Measurements from ENCODE around the gene SSTR3.

SSTR3 gene

DNA sequence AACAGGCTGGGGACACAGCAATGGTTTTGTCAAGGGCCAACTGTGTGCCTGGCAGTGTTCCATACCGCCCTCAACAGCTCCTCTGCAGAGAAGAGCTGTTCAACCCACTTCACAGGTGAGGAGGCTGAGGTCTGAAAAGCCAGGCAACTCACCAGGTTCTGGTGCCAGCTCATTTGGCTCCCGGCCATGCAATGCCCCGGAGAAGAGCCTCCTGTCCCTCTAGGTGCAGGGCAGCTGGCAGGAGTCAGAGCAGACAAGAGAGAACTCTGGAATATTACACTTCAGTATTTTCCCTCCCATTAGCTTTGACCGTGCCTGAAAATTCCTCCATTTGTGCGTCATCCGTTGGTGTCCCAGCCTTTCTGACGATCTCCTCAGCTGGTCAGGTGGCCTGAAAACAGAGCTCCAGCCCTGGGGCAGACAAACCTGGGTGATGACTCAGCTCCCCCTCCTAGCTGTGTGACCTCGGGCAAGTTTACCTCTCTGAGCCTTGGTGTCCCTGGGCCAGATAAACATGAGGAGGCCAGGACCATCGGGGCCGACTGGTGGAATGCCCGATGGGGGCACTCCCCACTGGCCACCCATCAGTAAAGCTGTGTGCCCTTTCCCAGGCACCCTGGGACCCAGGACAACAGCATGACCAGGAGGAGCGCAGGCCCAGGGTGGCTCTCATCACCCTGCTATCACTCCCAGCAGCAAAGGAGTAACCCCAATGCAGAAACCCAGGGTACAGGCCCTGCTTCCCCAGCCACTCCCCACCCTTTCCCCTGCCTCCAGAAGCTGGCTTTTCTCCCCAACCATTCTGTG is 14.6 kb downstream of the SSTR3 start:
- no peak for DNase-seq (ENCODE audit: low read depth in 2 of 2, low spot score in 1 of 2)

DNA sequence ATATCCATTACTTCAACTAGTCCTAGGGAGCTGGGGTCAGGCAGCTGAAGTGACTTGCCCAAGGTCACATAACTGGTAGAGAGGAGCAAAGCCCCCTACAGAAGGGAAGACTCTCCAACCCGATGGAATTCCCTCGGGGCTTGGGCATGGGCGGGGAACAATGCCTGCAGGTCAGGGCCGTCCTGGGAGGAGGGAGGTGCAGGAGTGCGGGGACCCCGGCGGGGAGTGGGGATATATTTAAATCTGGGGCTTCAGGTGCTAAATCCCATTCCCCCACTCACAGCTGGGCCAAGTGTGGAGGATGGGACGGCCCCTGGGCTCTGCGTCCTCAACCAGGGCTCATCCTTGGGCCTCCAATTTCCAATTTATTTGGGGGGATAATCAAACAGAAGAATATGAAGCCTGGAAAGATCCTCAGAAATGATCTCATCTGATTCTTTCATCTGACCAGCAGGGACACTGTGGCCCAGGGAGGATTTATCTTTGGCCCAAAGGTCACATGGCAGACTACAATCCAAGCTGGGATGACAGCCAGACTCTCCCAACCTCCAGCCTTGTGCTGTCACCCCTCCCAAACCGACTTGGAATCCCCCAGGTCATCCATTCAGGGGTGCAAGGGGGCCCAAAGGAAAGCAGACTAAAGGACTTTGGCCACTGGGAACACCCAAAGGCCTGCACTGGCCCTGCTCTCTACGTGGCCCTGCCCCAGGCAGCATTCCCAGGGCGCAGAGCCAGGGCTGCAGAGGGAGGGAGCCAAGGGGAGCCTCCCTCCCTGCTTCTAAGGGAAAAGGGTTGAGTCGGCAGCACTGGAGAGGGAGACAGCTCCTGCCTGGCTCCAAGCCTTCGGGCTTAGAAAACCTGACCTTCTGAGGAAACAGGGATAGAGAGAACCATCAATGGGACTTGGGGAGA is 15.5 kb downstream of the SSTR3 start:
- no peak for DNase-seq (ENCODE audit: low read depth in 2 of 2, low spot score in 1 of 2)

GRCh38 chr22:37195921-37196320 is 16.4 kb downstream of the SSTR3 start:
- no peak for DNase-seq (ENCODE audit: low read depth in 2 of 2, low spot score in 1 of 2)

- DNase-seq (ENCODE audit: low read depth in 2 of 2, low spot score in 1 of 2) = no peak
Observed at GRCh38 chr22:37194750-37195149, 17.5 kb downstream of the SSTR3 start.

DNA sequence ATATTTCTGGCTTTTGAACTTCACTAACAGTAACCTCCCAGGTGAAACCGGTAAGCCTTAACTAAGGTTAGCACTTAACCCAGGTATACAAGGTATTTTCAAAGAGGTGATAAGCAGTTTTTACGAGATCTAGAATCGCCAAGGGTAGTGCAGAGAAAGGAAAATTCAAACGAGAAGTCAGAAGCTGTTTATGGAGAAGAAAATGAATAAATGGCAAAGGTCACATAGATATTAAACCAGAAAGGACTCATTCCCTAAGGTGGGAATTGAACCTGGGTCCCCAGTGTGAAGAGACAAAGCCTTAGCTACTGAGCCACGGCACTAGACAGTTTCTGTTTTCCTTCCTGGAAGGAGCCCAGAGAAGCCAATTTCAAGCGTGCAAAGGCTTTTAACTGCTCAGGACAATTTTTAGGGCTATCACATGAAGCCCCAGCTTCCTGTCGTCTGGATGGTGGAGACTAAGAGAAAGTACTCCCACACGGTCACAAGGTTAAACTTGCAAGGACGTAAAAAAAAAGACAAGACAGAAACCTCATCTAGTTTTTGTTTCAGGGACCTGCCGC is 18.6 kb downstream of the SSTR3 start:
- DNase-seq (ENCODE audit: low read depth in 2 of 2, low spot score in 1 of 2) = no peak

- DNase-seq (ENCODE audit: low read depth in 2 of 2, low spot score in 1 of 2) = no peak
Observed at GRCh38 chr22:37192741-37193140, 19.5 kb downstream of the SSTR3 start.

GRCh38 chr22:37192204-37192603 is 20.1 kb downstream of the SSTR3 start:
- no peak for DNase-seq (ENCODE audit: low read depth in 2 of 2, low spot score in 1 of 2)

DNA sequence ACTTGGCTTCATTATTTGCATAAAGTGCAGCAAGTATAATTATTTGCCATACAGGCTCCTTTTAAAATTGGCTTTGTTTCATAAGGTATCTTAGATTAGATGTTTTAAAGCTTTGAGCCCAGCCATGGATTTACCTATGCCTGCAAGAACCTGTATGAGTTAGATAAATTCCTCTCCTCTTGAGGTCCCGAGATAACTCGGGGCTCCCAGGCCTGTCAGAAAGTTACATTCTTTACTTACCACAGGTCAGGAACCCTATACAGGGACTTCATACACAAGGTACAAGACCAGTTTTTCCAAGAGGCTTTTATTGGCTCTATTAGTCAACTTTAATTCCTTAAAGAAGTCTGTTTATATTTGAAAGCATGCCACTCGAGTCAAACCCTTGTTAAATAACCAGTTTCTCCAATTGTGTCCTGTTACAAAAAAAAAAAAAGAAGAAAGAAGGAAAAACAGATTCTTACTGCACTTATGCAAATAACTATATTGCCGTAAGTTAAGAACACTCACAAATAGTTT is 22.0 kb downstream of the SSTR3 start:
- no peak for DNase-seq (ENCODE audit: low read depth in 2 of 2, low spot score in 1 of 2)

- no peak for DNase-seq (ENCODE audit: low read depth in 2 of 2, low spot score in 1 of 2)
Observed at GRCh38 chr22:37188901-37189466, 23.3 kb downstream of the SSTR3 start.

GRCh38 chr22:37187891-37188761 is 24.2 kb downstream of the SSTR3 start, which contains the start of gene C1QTNF6:
C1QTNF6 (minus strand) TSS chr22:37188247; CDS start chr22:37188213, 34 bp downstream.
- no peak for DNase-seq (ENCODE audit: low read depth in 2 of 2, low spot score in 1 of 2)

- DNase-seq (ENCODE audit: low read depth in 2 of 2, low spot score in 1 of 2) = no peak
Observed at GRCh38 chr22:37187552-37187890, 24.8 kb downstream of the SSTR3 start.

DNA sequence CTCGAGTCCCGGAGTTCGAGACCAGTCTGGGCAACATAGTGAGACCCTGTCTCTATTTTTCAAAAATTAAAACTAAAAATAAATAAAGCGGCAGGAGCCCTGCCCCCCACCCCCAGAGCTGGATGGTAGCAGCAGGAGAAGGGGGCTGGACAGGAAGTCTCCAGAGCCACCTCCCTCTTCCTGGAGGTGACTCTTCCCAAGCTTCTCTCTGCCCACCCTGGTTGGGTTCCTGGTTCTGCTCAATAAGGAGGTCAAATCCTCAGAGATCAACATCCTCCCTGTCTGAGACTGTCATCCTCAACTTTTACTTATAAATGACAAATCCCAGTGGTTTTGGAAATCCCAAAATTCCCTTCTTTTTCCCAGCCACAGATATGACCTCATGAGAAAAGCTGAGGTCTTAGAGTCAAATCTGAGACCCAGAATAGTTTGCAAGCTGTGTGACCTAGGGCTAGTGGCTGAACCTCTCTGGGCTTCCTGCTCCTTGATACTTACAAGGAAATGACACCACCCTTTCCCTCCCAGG is 25.2 kb downstream of the SSTR3 start:
- no peak for DNase-seq (ENCODE audit: low read depth in 2 of 2, low spot score in 1 of 2)

DNA sequence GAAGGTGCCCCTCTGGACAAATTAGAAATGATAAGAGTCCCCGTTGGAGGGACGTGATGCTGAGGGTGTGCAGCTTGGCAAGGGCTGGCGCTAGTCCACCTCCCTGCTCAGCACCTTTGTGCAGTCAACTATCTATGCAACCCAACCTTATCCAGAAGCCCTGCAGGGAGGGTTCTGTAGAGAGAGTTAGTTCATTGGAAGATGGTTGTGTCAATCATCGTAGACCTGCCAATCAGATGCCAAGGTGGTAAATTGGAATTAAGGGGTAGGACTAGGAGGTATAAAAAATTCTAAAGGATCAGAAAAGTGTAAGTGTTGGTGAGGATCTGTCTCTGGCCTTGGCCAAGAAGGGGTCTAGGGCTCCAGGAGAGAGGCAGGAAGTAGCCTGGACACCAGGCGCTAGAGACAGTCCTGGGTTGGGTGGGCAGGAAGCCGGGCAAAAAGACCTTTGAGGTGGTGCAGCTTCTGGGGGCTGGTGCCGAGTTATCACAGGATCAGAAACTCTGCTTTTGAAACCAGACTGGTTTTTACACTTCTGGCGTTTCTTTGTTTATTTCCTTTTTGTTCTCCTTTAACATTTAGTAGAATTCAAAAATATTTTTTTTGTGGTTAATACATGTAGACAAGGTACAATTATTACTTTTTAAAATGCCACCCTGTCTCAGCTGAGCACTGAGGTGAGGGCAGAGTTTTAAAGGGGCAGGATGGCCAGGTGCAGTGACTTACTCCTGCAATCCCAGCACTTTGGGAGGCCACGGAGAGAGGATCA is 25.9 kb downstream of the SSTR3 start:
- no peak for DNase-seq (ENCODE audit: low read depth in 2 of 2, low spot score in 1 of 2)

- no peak for DNase-seq (ENCODE audit: low read depth in 2 of 2, low spot score in 1 of 2)
Observed at GRCh38 chr22:37185646-37186227, 26.5 kb downstream of the SSTR3 start.

- no peak for DNase-seq (ENCODE audit: low read depth in 2 of 2, low spot score in 1 of 2)
Observed at GRCh38 chr22:37184816-37185541, 27.3 kb downstream of the SSTR3 start.

DNA sequence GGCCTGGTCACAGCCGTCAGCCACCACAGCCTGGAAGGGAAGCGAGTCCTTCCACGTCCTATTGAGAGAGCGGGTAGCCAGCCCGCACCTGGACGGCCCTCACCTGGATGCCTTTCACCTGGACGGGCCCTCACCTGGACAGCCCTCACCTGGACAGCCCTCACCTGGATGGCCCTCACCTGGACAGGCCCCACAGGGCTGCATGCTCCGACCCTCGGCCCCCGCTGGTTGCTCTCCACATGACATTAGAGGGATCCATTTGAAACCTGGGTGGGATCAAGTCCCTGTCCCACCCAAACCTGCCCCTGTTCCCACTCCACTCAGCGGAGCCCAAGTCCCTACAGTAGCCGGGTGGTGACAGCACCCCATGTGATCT is 27.9 kb downstream of the SSTR3 start:
- no peak for DNase-seq (ENCODE audit: low read depth in 2 of 2, low spot score in 1 of 2)

DNA sequence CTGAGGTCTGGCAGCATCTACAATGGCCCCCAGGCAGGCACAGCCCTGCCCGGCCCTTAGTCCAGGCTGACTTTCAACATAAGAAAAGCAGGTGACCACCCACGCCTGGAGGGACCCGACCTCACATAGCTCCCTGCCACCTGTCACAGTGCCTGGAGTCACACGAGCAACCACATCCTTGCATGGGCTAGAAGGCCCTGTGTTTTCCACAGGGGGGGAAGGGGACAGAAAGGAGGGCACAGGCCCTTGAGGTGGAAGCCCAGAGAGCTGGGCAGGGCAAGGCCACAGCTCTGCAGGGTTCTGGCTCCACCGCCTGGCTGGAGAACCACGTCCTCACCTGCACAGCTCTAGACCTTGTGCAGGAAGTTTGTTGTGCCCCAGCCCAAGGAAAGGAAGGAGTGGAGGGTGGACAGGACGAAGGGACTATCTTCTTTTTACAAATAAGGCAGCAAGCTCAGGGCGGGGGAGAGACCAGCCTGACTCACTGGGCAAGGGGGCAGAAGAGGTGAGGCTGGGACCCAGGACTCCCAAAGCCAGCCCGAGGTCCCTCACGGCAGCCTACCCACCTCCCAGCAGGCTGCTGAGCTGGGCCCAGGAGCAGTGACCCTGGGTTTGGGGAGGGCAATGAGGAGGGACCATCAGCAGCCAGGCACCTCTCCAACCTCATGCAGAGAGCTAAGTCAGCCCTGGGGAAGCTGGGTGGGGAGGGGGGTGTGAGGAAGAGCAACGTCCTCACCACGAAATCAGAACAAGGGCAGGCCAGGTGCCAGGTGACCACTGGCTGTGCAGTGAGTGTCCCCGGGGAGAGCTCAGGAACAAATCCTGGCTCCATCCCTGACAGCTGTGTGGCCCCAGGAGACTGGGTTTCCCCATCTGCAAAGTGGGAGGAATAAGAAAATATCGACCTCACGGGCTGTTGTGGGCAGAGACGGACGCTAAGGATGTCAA is 28.6 kb downstream of the SSTR3 start:
- no peak for DNase-seq (ENCODE audit: low read depth in 2 of 2, low spot score in 1 of 2)
